ENCODE data around the gene RIC1.

- TF ChIP-seq POLR2A (IDR thresholded peaks at IDR 0.05) (no peak), CTCF (IDR thresholded peaks at IDR 0.05) (no peak)
Measured at GRCh38 chr9:5760338-5760737, 131.4 kb downstream of the RIC1 start.
